ENCODE results near the gene TMEM134. TPM values are rescaled to one million over a fixed set of nuclear protein-coding genes. Genes with fewer than 3 reads are reported as not detected.
A peak's percentile ranks its signal among the peaks of the same experiment; 100 is the strongest.

TMEM134 gene
- total and polyA plus RNA-seq, 2 of the 4 experiments (the other 2 are of a cell fraction): 12.5 to 55.0 TPM

DNA sequence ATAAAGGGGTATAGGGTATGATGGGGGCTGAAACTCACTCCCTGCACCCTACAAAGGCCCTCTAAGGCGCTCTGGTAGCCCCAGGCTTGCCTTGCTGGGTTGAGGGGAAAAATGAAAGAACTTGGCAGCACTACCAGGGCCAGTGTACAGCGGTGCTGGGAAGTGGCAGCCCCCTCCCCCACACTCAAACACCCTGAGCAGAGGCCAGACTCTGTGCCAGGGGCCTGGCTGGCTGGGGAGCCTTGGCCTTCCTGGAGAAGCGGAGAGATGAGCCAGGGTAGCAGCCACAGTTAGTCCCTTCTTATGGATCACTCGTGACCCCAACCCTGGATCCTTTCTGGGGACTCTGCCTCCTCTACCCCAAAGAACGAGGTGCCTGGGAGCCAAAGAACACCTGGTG lies 2.7 kb downstream of the TMEM134 start:
- BruUV-seq (replicated peaks): no TSS peak
- Histone ChIP-seq H2BK5ac (ENCODE audit: low read depth, low read length, poor library complexity, severe bottlenecking) (no peak overlapping the region), H3K9me3 (ENCODE audit: control insufficient read depth, insufficient read depth, low read length) (no peaks in the 10 kb centered on the region), H3K4me1 (ENCODE audit: control insufficient read depth, insufficient read depth, low read length) (peaks cover 9% of the 10 kb centered on the region), H3K14ac (replicated peaks; ENCODE audit: low read depth, low read length) (no peak overlapping the region), H3K27ac (ENCODE audit: insufficient read depth, low read length) (no peak overlapping the region), H4K8ac (ENCODE audit: low read depth in 2 of 2, low read length in 2 of 2) (no peak overlapping the region), H4K5ac (ENCODE audit: low read depth, low read length) (no peak overlapping the region), H2AK5ac (ENCODE audit: low read depth, low read length) (peak overlapping the region; percentile 33; the same call in 1 of the 2 replicates), H2BK20ac (ENCODE audit: low read depth, low read length) (no peak overlapping the region), H3K18ac (ENCODE audit: low read depth, low read length) (no peak overlapping the region), H4K20me1 (ENCODE audit: insufficient read depth, low read length) (no peaks in the 10 kb centered on the region), H2BK120ac (ENCODE audit: low read depth, low read length) (no peak overlapping the region), H3K27me3 (ENCODE audit: control insufficient read depth, insufficient read depth, low read length) (no peaks in the 10 kb centered on the region; the same call in 1 of the 2 replicates), H2BK15ac (ENCODE audit: low read depth, low read length) (no peak overlapping the region), H3K9me1 (ENCODE audit: insufficient read depth, low read length) (peaks cover 12% of the 10 kb centered on the region), H3K23ac (ENCODE audit: low read depth, low read length) (no peak overlapping the region), H3K4me3 (ENCODE audit: insufficient read depth, low read depth, low read length) (no peak overlapping the region), H3K9ac (ENCODE audit: low read depth, low read length) (no peak overlapping the region), H3K36me3 (ENCODE audit: control insufficient read depth, insufficient read depth, low read length) (peaks cover 2% of the 10 kb centered on the region; the same call in 1 of the 2 replicates), H3K56ac (ENCODE audit: extremely low read depth, insufficient read depth, low read length) (no peak overlapping the region), H3K79me1 (ENCODE audit: low read depth in 1 of 2, low read length in 2 of 2) (peaks cover 4 to 24% of the 10 kb centered on the region in 2 experiments; a peak in 2 of 4 replicates), H2AK9ac (replicated peaks; ENCODE audit: low read depth, low read length, poor library complexity) (peak overlapping the region; percentile 45), H2AFZ (replicated peaks; ENCODE audit: low read length, poor library complexity) (no peak overlapping the region), H4K91ac (ENCODE audit: insufficient read depth, low read depth, low read length) (no peak overlapping the region), H3K4ac (ENCODE audit: low read depth, low read length) (no peak overlapping the region), H3K4me2 (ENCODE audit: low read depth, low read length) (no peak overlapping the region)
- dilution Hi-C loops (cut with HindIII; ENCODE audit: low sequenced_read_pairs, unreplicated experiment) (no loop called here), intact Hi-C loops (cut with micrococcal nuclease) (no loop called here), in situ Hi-C loops (cut with MboI; ENCODE audit: low sequenced_read_pairs) (no loop called here)
- no peak for DNase-seq
- 100% methylated on average over 1 of the region's 5 CpGs; no CpG with 5 or more reads in 1 of the 2 experiments for WGBS, 2 experiments (ENCODE audit: extremely low coverage in 2 of 2, insufficient read length in 1 of 2)
- ChIA-PET POLR2A (ENCODE audit: unreplicated experiment) (interaction anchor here (0.6 kb wide), 1 partner anchor 93 kb away, joined by 11 read pairs; no protein-coding TSS in a partner anchor), CTCF (no interaction called here)
- TF ChIP-seq, protein P1, sequence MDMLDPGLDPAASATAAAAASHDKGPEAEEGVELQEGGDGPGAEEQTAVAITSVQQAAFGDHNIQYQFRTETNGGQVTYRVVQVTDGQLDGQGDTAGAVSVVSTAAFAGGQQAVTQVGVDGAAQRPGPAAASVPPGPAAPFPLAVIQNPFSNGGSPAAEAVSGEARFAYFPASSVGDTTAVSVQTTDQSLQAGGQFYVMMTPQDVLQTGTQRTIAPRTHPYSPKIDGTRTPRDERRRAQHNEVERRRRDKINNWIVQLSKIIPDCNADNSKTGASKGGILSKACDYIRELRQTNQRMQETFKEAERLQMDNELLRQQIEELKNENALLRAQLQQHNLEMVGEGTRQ (IDR thresholded peaks at IDR 0.05; ENCODE audit: low read depth, low read length): no peak
- no peak for TF ChIP-seq FOS (IDR thresholded peaks at IDR 0.05; ENCODE audit: low read depth, low read length)
- TF ChIP-seq, protein P2, sequence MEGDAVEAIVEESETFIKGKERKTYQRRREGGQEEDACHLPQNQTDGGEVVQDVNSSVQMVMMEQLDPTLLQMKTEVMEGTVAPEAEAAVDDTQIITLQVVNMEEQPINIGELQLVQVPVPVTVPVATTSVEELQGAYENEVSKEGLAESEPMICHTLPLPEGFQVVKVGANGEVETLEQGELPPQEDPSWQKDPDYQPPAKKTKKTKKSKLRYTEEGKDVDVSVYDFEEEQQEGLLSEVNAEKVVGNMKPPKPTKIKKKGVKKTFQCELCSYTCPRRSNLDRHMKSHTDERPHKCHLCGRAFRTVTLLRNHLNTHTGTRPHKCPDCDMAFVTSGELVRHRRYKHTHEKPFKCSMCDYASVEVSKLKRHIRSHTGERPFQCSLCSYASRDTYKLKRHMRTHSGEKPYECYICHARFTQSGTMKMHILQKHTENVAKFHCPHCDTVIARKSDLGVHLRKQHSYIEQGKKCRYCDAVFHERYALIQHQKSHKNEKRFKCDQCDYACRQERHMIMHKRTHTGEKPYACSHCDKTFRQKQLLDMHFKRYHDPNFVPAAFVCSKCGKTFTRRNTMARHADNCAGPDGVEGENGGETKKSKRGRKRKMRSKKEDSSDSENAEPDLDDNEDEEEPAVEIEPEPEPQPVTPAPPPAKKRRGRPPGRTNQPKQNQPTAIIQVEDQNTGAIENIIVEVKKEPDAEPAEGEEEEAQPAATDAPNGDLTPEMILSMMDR (conservative IDR thresholded peaks at IDR 0.05; ENCODE audit: low read depth, low read length): no peak
- no peak for TF ChIP-seq BHLHE40 (IDR thresholded peaks at IDR 0.05; ENCODE audit: low read depth, low read length)
- no peak for TF ChIP-seq RFX5 (IDR thresholded peaks at IDR 0.05; ENCODE audit: low read depth, low read length)
- no peak for TF ChIP-seq MAZ (IDR thresholded peaks at IDR 0.05; ENCODE audit: borderline replicate concordance, low read depth, low read length)
- TF ChIP-seq RAD21 (IDR thresholded peaks at IDR 0.05; ENCODE audit: low read length): no peak
- no peak for TF ChIP-seq MXI1 (IDR thresholded peaks at IDR 0.05; ENCODE audit: borderline replicate concordance, low read depth, low read length)
- no peak for TF ChIP-seq CHD1 (IDR thresholded peaks at IDR 0.05; ENCODE audit: low read depth, low read length)
- TF ChIP-seq NFE2L2 (IDR thresholded peaks at IDR 0.05; ENCODE audit: low read depth, low read length): no peak
- no peak for ATAC-seq (ENCODE audit: low read depth)

Measured in IMR-90 (cell line).